ENCODE measurements around the gene ZFP36L1. TPM values are rescaled to one million over a fixed set of nuclear protein-coding genes. Genes with fewer than 3 reads are reported as not detected.
A peak's percentile ranks its signal among the peaks of the same experiment; 100 is the strongest.

The ZFP36L1 gene
- total RNA-seq, 1 donor from 2014 or later, result 884 TPM

- Mint-ChIP-seq H3K27ac (peak overlapping the region; percentile 90), H3K36me3 (ENCODE audit: low read depth) (peaks cover 54% of the 10 kb centered on the region), H3K4me1 (peaks cover 69% of the 10 kb centered on the region), H3K27me3 (no peaks in the 10 kb centered on the region), H3K9me3 (no peaks in the 10 kb centered on the region), H3K4me3 (peak overlapping the region; percentile 66)
- intact Hi-C loops (cut with micrococcal nuclease), result no loop called here
- TF ChIP-seq CTCF (IDR thresholded peaks at IDR 0.05), result no peak
- DNase-seq, result no peak
- POLR2A ChIA-PET, result interaction anchor here (0.6 to 19.6 kb wide), 44 partner anchors 9 to 576 kb away, joined by 3 to 2953 read pairs (median 8); no protein-coding TSS in a partner anchor
- CTCF ChIA-PET, result interaction anchor here (0.6 to 9.4 kb wide), 10 partner anchors 28 to 538 kb away, joined by 3 to 121 read pairs (median 8); no protein-coding TSS in a partner anchor
- ATAC-seq (ENCODE audit: low read depth), result peak; percentile 5
These were observed 6.3 kb downstream of the ZFP36L1 start for GRCh38 chr14:68786491-68787091.

GRCh38 chr14:68785534-68786490, 7.1 kb downstream of the ZFP36L1 start:
- H3K4me3 Mint-ChIP-seq, result peak overlapping the region; percentile 66
- ChIA-PET POLR2A (interaction anchor here (0.6 to 19.6 kb wide), 49 partner anchors 7 to 575 kb away, joined by 3 to 2953 read pairs (median 6); partner anchors contain the start of gene ZFP36L1), CTCF (interaction anchor here (0.6 to 9.4 kb wide), 13 partner anchors 29 to 842 kb away, joined by 3 to 79 read pairs (median 6); no protein-coding TSS in a partner anchor)
- ATAC-seq (ENCODE audit: low read depth), result peak; percentile 23
- intact Hi-C loops (cut with micrococcal nuclease), result loop anchor here (2.0 kb wide), 1 partner anchor 279 kb away; no protein-coding TSS in a partner anchor
- H3K36me3 Mint-ChIP-seq (ENCODE audit: low read depth), result peaks cover 46% of the 10 kb centered on the region
- H3K27me3 Mint-ChIP-seq, result no peaks in the 10 kb centered on the region
- DNase-seq, result no peak
- TF ChIP-seq CTCF (IDR thresholded peaks at IDR 0.05), result no peak
- H3K27ac Mint-ChIP-seq, result peak overlapping the region; percentile 90
- H3K9me3 Mint-ChIP-seq, result no peaks in the 10 kb centered on the region
- peaks cover 75% of the 10 kb centered on the region for H3K4me1 Mint-ChIP-seq

GRCh38 chr14:68784978-68785533, 7.8 kb downstream of the ZFP36L1 start:
- H3K27ac Mint-ChIP-seq, result peak overlapping the region; percentile 90
- H3K27me3 Mint-ChIP-seq, result no peaks in the 10 kb centered on the region
- intact Hi-C loops (cut with micrococcal nuclease), result loop anchor here (1.0 to 2.0 kb wide), 4 partner anchors 43 to 278 kb away; no protein-coding TSS in a partner anchor
- no peak for ATAC-seq (ENCODE audit: low read depth)
- peaks cover 76% of the 10 kb centered on the region for H3K4me1 Mint-ChIP-seq
- no peaks in the 10 kb centered on the region for H3K9me3 Mint-ChIP-seq
- CTCF ChIA-PET, result interaction anchor here (0.8 to 9.4 kb wide), 13 partner anchors 29 to 841 kb away, joined by 3 to 79 read pairs (median 6); no protein-coding TSS in a partner anchor
- POLR2A ChIA-PET, result interaction anchor here (0.7 to 19.6 kb wide), 41 partner anchors 8 to 546 kb away, joined by 3 to 2953 read pairs (median 8); partner anchors contain the start of gene ZFP36L1
- peak overlapping the region; percentile 60 for H3K4me3 Mint-ChIP-seq
- DNase-seq, result no peak
- TF ChIP-seq CTCF (IDR thresholded peaks at IDR 0.05), result no peak
- H3K36me3 Mint-ChIP-seq (ENCODE audit: low read depth), result peaks cover 38% of the 10 kb centered on the region

GRCh38 chr14:68784226-68784910, 8.5 kb downstream of the ZFP36L1 start:
- DNase-seq (peak; percentile 60), ATAC-seq (ENCODE audit: low read depth) (peak; percentile 65)
- H3K36me3 Mint-ChIP-seq (ENCODE audit: low read depth), result peaks cover 31% of the 10 kb centered on the region
- POLR2A ChIA-PET, result interaction anchor here (0.7 to 19.6 kb wide), 29 partner anchors 9 to 536 kb away, joined by 3 to 2953 read pairs (median 12); partner anchors contain the start of gene ZFP36L1
- no peaks in the 10 kb centered on the region for H3K9me3 Mint-ChIP-seq
- intact Hi-C loops (cut with micrococcal nuclease), result loop anchor here (1.0 to 2.0 kb wide), 4 partner anchors 42 to 278 kb away; no protein-coding TSS in a partner anchor
- H3K4me1 Mint-ChIP-seq, result peaks cover 74% of the 10 kb centered on the region
- H3K27me3 Mint-ChIP-seq, result no peaks in the 10 kb centered on the region
- H3K4me3 Mint-ChIP-seq, result no peak overlapping the region
- CTCF ChIA-PET, result interaction anchor here (0.9 to 9.4 kb wide), 15 partner anchors 32 to 840 kb away, joined by 3 to 79 read pairs (median 4); no protein-coding TSS in a partner anchor
- TF ChIP-seq CTCF (IDR thresholded peaks at IDR 0.05), result no peak
- H3K27ac Mint-ChIP-seq, result peak overlapping the region; percentile 90
